ENCODE results near the gene ZNF559.

ZNF559 gene

GRCh38 chr19:9353011-9353410, 29.0 kb downstream of the ZNF559 start:
- DNase-seq (ENCODE audit: low spot score) = no peak
- no peak for FAIRE-seq

GRCh38 chr19:9354651-9355050, 30.7 kb downstream of the ZNF559 start:
- FAIRE-seq = no peak
- DNase-seq (ENCODE audit: low spot score) = no peak

- FAIRE-seq (no peak), DNase-seq (ENCODE audit: low spot score) (no peak)
Measured at GRCh38 chr19:9362905-9363304, 38.9 kb downstream of the ZNF559 start, which contains the start of gene ZNF177. TSS of gene ZNF177 (plus strand) at chr19:9363013. CDS start at chr19:9378312, 15,299 bp downstream.

GRCh38 chr19:9370738-9371619, 47.0 kb downstream of the ZNF559 start:
- no peak for DNase-seq (ENCODE audit: low spot score)
- no peak for FAIRE-seq

GRCh38 chr19:9381361-9381785, 57.4 kb downstream of the ZNF559 start:
- DNase-seq (ENCODE audit: low spot score) = no peak
- no peak for FAIRE-seq
